K562 (cell line): ENCODE data around the gene ZNF146. TPM values are rescaled to one million over a fixed set of nuclear protein-coding genes. Genes with fewer than 3 reads are reported as not detected.

Source experiments
- ATF1 ChIP-seq, 2 experiments: fragments of 450-650 bp in 1 of 2; IDR thresholded peaks; 2 replicates each; pipeline ENCODE4 v1.6.1; 2016; ENCODE audit warnings: missing compliant biosample characterization in 1 of 2, missing genetic modification characterization in 1 of 2
- CEBPG ChIP-seq, 3 experiments: fragments of 200-800 bp in 1 of 3; sonication (Bioruptor generic) in 1 of 3; sonication (generic) in 1 of 3; formaldehyde crosslinking in 1 of 3; IDR thresholded peaks in 2 of 3; conservative IDR thresholded peaks in 1 of 3; 2 replicates each; pipeline versions ENCODE4 v1.6.1 to v1.8.0; 2016 to 2022; ENCODE audit warnings: missing compliant biosample characterization in 2 of 3, missing genetic modification characterization in 2 of 3, mild to moderate bottlenecking in 1 of 3, missing genetic modification reagents in 1 of 3
- CHCHD3 ChIP-seq: fragments of 250-450 bp; sonication (Bioruptor Pico); IDR thresholded peaks from 2 replicates; pipeline ENCODE4 v2.1.2; 2022; ENCODE audit warnings: mild to moderate bottlenecking
- MAFG ChIP-seq: fragments of 450-650 bp; conservative IDR thresholded peaks from 2 replicates; pipeline ENCODE4 v1.6.1; 2016; ENCODE audit warnings: missing genetic modification characterization, missing compliant biosample characterization
- RBFOX2 ChIP-seq: fragments of 200-400 bp; formaldehyde crosslinking; IDR thresholded peaks from 2 replicates; pipeline ENCODE4 v1.6.1; 2017; ENCODE audit warnings: low read depth, mild to moderate bottlenecking, low read length, moderate library complexity
- SAP30 ChIP-seq: fragments of 200-600 bp; sonication (generic); IDR thresholded peaks from 2 replicates; pipeline ENCODE4 v1.6.1; 2012; ENCODE audit warnings: borderline replicate concordance, low read depth, mild to moderate bottlenecking, moderate library complexity, low read length, control low read depth, inconsistent platforms; ENCODE audit not compliant: insufficient read depth, poor library complexity, severe bottlenecking
- SMAD2 ChIP-seq: fragments of 150-350 bp; IDR thresholded peaks from 2 replicates; pipeline ENCODE4 v1.6.1; 2014; ENCODE audit warnings: low read depth, mild to moderate bottlenecking, low read length
- TOE1 ChIP-seq, 2 experiments: fragments of 450-650 bp in 1 of 2; sonication (generic) in 1 of 2; formaldehyde crosslinking in 1 of 2; IDR thresholded peaks; 2 replicates each; pipeline versions ENCODE4 v1.7.1 to v1.8.0; 2016 to 2022; ENCODE audit warnings: borderline replicate concordance in 2 of 2, mild to moderate bottlenecking in 2 of 2, antibody characterized with exemption in 1 of 2, inconsistent platforms in 1 of 2, low read depth in 1 of 2, missing genetic modification reagents in 1 of 2, moderate library complexity in 1 of 2
- ZBTB8A ChIP-seq: fragments of 450-650 bp; IDR thresholded peaks from 2 replicates; pipeline ENCODE4 v1.6.1; 2018; ENCODE audit warnings: mild to moderate bottlenecking, moderate library complexity; ENCODE audit not compliant: partially characterized antibody
- ZNF224 ChIP-seq: sonication (generic); formaldehyde crosslinking; IDR thresholded peaks from 2 replicates; pipeline ENCODE4 v1.8.0; 2022; ENCODE audit warnings: mild to moderate bottlenecking, missing genetic modification reagents
- polyA plus RNA-seq, 8 experiments: library from polyadenylated mRNA; depleted of rRNA in 4 of 8; stranded (reverse) in 5 of 8; unstranded in 3 of 8; fragments of >200 nt; fragmentation: Nextera tagmentation in 2 of 8; fragmentation: Illumina TruSeq in 1 of 8; extraction: Ambion mirVana in 2 of 8; extraction: Trizol in 1 of 8; gene quantifications; 2 replicates each; pipeline versions ENCODE4 v1.2.1 to v1.2.3, GENCODE V29; 2011 to 2014; ENCODE audit warnings: inconsistent platforms in 1 of 8, missing spikeins in 1 of 8
- total RNA-seq, 7 experiments: library from RNA; depleted of rRNA in 6 of 7; stranded (reverse); fragments of >200 nt in 6 of 7; fragmentation: Illumina TruSeq in 2 of 7; extraction: Trizol in 2 of 7; gene quantifications; 2 replicates each; pipeline versions ENCODE4 v1.2.1 to v1.2.3, GENCODE V29; 2011 to 2021; ENCODE audit warnings: low replicate concordance in 1 of 7
- TF ChIP-seq, protein P1 (sequence below): fragments of 450-650 bp; IDR thresholded peaks from 2 replicates; pipeline ENCODE4 v1.6.1; 2018; ENCODE audit warnings: mild to moderate bottlenecking, low read depth; ENCODE audit not compliant: partially characterized antibody
- TF ChIP-seq, protein P2 (sequence below): sonication (generic); formaldehyde crosslinking; IDR thresholded peaks from 2 replicates; pipeline ENCODE4 v1.8.1; 2023; ENCODE audit warnings: missing genetic modification reagents, mild to moderate bottlenecking, borderline replicate concordance
- TF ChIP-seq, protein P3 (sequence below): fragments of 450-650 bp; conservative IDR thresholded peaks from 2 replicates; pipeline ENCODE4 v1.6.1; 2016; ENCODE audit warnings: missing genetic modification characterization, low read depth, mild to moderate bottlenecking, control low read depth, missing compliant biosample characterization

ZNF146 gene
- total and polyA plus RNA-seq, 9 of the 15 experiments (the other 6 are each of a cell fraction or from before 2014, with no cell fraction given): 36.2 to 195 (median 116) TPM

DNA sequence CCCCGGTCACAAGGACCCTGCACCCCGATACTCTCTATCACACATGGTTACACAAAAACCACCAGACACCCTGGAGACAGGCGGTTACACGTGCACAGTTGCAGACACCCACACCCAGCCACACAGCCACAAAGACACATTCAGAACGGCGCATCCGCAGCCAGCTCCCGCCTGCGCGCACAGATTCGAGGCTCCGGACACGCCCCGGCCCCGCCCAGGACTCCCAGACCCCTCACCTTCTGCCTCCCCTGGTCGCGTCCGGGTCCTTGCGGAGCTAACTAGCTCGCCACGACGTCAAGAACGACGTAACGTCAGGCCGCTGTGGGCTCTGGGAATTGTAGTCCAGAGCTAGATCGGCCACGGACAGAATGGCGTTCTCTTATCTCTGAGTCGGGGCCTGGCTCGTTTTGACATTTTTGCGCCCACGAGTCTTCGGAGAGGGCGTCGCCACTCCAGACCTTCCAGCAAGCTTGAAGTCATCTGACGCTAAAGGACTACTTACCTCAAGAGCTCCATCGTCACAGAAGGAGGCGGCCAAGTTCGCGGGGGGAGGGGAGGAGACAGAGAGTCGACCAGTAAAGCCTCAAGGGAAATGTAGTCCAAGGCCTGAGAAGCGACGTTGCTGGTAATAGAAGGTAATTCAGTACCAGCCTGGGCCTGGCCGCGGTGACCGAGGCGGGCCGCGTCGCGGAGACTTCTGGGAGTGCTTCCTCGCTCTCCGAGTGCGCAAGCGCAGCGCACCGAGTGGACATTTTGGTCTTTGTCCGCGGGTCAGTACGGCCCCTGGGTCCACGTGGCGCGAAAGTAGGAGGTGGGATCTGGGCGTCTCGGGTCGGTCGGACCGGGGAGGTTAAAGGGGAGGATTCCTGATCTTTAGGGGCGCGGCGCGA, at the start of gene ZNF146, which contains the start of gene ZNF565 (continued):
- TF ChIP-seq, protein P1, sequence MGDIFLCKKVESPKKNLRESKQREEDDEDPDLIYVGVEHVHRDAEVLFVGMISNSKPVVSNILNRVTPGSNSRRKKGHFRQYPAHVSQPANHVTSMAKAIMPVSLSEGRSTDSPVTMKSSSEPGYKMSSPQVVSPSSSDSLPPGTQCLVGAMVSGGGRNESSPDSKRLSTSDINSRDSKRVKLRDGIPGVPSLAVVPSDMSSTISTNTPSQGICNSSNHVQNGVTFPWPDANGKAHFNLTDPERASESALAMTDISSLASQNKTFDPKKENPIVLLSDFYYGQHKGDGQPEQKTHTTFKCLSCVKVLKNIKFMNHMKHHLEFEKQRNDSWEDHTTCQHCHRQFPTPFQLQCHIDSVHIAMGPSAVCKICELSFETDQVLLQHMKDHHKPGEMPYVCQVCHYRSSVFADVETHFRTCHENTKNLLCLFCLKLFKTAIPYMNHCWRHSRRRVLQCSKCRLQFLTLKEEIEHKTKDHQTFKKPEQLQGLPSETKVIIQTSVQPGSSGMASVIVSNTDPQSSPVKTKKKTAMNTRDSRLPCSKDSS: no peak
- TF ChIP-seq ZNF224 (CRISPR knock-in tag) (peak; percentile 67; the same call in 1 of the 2 replicates), MAFG (tag) (no peak), ATF1 (CRISPR knock-in tag; IDR thresholded peaks at IDR 0.05) (peak; percentile 57), ATF1 (tag; IDR thresholded peaks at IDR 0.05) (peak; percentile 99), ZBTB8A (no peak), CEBPG (CRISPR knock-in tag; IDR thresholded peaks at IDR 0.05) (peak; percentile 67; the same call in 1 of the 2 replicates), CEBPG (tag; conservative IDR thresholded peaks at IDR 0.05 in 1 of 2, IDR thresholded peaks at IDR 0.05 in 1 of 2) (no peak), SMAD2 (no peak), SAP30 (peak; percentile 77), CHCHD3 (CRISPR knock-in tag) (peak; percentile 64; the same call in 1 of the 2 replicates), TOE1 (IDR thresholded peaks at IDR 0.05; ENCODE audit: borderline replicate concordance) (0 out of 2 replicates have a peak, but pooled peaks have one; percentile 49), TOE1 (CRISPR knock-in tag; IDR thresholded peaks at IDR 0.05; ENCODE audit: borderline replicate concordance, low read depth) (no peak), RBFOX2 (peak; percentile 97)
- TF ChIP-seq, protein P2, sequence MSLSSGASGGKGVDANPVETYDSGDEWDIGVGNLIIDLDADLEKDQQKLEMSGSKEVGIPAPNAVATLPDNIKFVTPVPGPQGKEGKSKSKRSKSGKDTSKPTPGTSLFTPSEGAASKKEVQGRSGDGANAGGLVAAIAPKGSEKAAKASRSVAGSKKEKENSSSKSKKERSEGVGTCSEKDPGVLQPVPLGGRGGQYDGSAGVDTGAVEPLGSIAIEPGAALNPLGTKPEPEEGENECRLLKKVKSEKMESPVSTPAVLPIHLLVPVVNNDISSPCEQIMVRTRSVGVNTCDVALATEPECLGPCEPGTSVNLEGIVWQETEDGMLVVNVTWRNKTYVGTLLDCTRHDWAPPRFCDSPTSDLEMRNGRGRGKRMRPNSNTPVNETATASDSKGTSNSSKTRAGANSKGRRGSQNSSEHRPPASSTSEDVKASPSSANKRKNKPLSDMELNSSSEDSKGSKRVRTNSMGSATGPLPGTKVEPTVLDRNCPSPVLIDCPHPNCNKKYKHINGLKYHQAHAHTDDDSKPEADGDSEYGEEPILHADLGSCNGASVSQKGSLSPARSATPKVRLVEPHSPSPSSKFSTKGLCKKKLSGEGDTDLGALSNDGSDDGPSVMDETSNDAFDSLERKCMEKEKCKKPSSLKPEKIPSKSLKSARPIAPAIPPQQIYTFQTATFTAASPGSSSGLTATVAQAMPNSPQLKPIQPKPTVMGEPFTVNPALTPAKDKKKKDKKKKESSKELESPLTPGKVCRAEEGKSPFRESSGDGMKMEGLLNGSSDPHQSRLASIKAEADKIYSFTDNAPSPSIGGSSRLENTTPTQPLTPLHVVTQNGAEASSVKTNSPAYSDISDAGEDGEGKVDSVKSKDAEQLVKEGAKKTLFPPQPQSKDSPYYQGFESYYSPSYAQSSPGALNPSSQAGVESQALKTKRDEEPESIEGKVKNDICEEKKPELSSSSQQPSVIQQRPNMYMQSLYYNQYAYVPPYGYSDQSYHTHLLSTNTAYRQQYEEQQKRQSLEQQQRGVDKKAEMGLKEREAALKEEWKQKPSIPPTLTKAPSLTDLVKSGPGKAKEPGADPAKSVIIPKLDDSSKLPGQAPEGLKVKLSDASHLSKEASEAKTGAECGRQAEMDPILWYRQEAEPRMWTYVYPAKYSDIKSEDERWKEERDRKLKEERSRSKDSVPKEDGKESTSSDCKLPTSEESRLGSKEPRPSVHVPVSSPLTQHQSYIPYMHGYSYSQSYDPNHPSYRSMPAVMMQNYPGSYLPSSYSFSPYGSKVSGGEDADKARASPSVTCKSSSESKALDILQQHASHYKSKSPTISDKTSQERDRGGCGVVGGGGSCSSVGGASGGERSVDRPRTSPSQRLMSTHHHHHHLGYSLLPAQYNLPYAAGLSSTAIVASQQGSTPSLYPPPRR (CRISPR knock-in tag): no peak
- TF ChIP-seq, protein P3, sequence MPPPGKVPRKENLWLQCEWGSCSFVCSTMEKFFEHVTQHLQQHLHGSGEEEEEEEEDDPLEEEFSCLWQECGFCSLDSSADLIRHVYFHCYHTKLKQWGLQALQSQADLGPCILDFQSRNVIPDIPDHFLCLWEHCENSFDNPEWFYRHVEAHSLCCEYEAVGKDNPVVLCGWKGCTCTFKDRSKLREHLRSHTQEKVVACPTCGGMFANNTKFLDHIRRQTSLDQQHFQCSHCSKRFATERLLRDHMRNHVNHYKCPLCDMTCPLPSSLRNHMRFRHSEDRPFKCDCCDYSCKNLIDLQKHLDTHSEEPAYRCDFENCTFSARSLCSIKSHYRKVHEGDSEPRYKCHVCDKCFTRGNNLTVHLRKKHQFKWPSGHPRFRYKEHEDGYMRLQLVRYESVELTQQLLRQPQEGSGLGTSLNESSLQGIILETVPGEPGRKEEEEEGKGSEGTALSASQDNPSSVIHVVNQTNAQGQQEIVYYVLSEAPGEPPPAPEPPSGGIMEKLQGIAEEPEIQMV: no peak
